NCI-H2227 (cell line): Measurements from ENCODE around the gene SYT1.

Source experiments
- DNase-seq: peaks from one replicate; lab custom pipeline; 2025; ENCODE audit not compliant: unreplicated experiment; lab: John Stamatoyannopoulos, UW

The SYT1 gene

GRCh38 chr12:79125358-79125757, 260.8 kb downstream of the SYT1 start:
- no peak for DNase-seq

GRCh38 chr12:79127271-79127751, 262.7 kb downstream of the SYT1 start:
- no peak for DNase-seq

- no peak for DNase-seq
Measured at GRCh38 chr12:79128956-79129355, 264.4 kb downstream of the SYT1 start.

GRCh38 chr12:79138872-79139271, 274.3 kb downstream of the SYT1 start:
- no peak for DNase-seq

GRCh38 chr12:79140711-79141110, 276.1 kb downstream of the SYT1 start:
- DNase-seq: no peak

GRCh38 chr12:79141776-79142175, 277.2 kb downstream of the SYT1 start:
- no peak for DNase-seq

GRCh38 chr12:79143803-79144202, 279.2 kb downstream of the SYT1 start:
- no peak for DNase-seq

GRCh38 chr12:79151956-79152355, 287.4 kb downstream of the SYT1 start:
- DNase-seq: no peak

- no peak for DNase-seq
Measured at GRCh38 chr12:79155683-79156082, 291.1 kb downstream of the SYT1 start.

- DNase-seq: no peak
Measured at GRCh38 chr12:79156846-79157463, 292.4 kb downstream of the SYT1 start.

- DNase-seq: no peak
Measured at GRCh38 chr12:79161249-79161934, 296.8 kb downstream of the SYT1 start.

- no peak for DNase-seq
Measured at GRCh38 chr12:79162147-79162772, 297.7 kb downstream of the SYT1 start.

GRCh38 chr12:79162948-79163347, 298.4 kb downstream of the SYT1 start:
- no peak for DNase-seq

GRCh38 chr12:79164890-79165289, 300.3 kb downstream of the SYT1 start:
- no peak for DNase-seq

- DNase-seq: peak; percentile 27
Measured at GRCh38 chr12:79168687-79169086, 304.1 kb downstream of the SYT1 start.

- no peak for DNase-seq
Measured at GRCh38 chr12:79174626-79175025, 310.1 kb downstream of the SYT1 start.

GRCh38 chr12:79183003-79183402, 318.4 kb downstream of the SYT1 start:
- DNase-seq: peak; percentile 53

GRCh38 chr12:79183926-79184325, 319.4 kb downstream of the SYT1 start:
- no peak for DNase-seq

GRCh38 chr12:79186506-79186905, 321.9 kb downstream of the SYT1 start:
- DNase-seq: no peak

- DNase-seq: peak; percentile 56
Measured at GRCh38 chr12:79187032-79187431, 322.5 kb downstream of the SYT1 start.

GRCh38 chr12:79191391-79191790, 326.8 kb downstream of the SYT1 start:
- no peak for DNase-seq

GRCh38 chr12:79194595-79194994, 330.0 kb downstream of the SYT1 start:
- DNase-seq: no peak
